Activated CD8-positive, alpha-beta T cell treated with anti-CD3 and anti-CD28 coated beads, Interleukin-2, amount 10 ng/mL, durations not matched to agents 7 days and 5 days (primary cell): Measurements from ENCODE around the gene CDK16. TPM values are rescaled to one million over a fixed set of nuclear protein-coding genes. Genes with fewer than 3 reads are reported as not detected.

Source experiments
- ATAC-seq: fragments of 150-1000 bp; cut with Tn5 transposase; one replicate; pipeline ENCODE4 v1.10.0; 2021; ENCODE audit warnings: moderate library complexity
- CTCF ChIA-PET: fragments of 350-600 bp; sonication (Branson Sonifier 250); formaldehyde crosslinking; loops from one replicate; lab custom pipeline; 2021; ENCODE audit warnings: antibody characterized with exemption; lab: Charles Lee
- POLR2A ChIA-PET: fragments of 350-600 bp; sonication (Branson Sonifier 250); formaldehyde crosslinking; loops from one replicate; lab custom pipeline; 2021; ENCODE audit warnings: antibody characterized with exemption; lab: Charles Lee
- DNase-seq: peaks from one replicate; pipeline ENCODE4 v3.0.0-alpha.2; 2020
- H3K27ac Mint-ChIP-seq: one replicate; pipeline ENCODE4 v1.8.0; 2021; ENCODE audit warnings: mild to moderate bottlenecking, mixed read lengths
- H3K27me3 Mint-ChIP-seq: one replicate; pipeline ENCODE4 v1.8.0; 2021; ENCODE audit warnings: low read depth, mixed read lengths
- H3K36me3 Mint-ChIP-seq: one replicate; pipeline ENCODE4 v1.8.0; 2021; ENCODE audit warnings: low read depth, mixed read lengths
- H3K4me1 Mint-ChIP-seq: one replicate; pipeline ENCODE4 v1.8.0; 2021; ENCODE audit warnings: low read depth, mixed read lengths
- H3K4me3 Mint-ChIP-seq: one replicate; pipeline ENCODE4 v1.8.0; 2021; ENCODE audit warnings: mild to moderate bottlenecking, mixed read lengths
- H3K9me3 Mint-ChIP-seq: one replicate; pipeline ENCODE4 v1.8.0; 2022; ENCODE audit warnings: mixed read lengths; ENCODE audit not compliant: insufficient read depth
- total RNA-seq, 2 experiments: library from RNA; stranded (reverse); gene quantifications; one replicate each; pipeline ENCODE4 v1.2.3, GENCODE V29; 2021

Gene CDK16
- total RNA-seq, 2 experiments from 2014 or later, result 64.3 to 74.7 TPM

- ATAC-seq (no peak), DNase-seq (no peak)
- no peaks in the 10 kb centered on the region for H3K9me3 Mint-ChIP-seq
- POLR2A ChIA-PET, result no interaction called here
- no peak overlapping the region for H3K4me3 Mint-ChIP-seq
- no peaks in the 10 kb centered on the region for H3K4me1 Mint-ChIP-seq
- no peaks in the 10 kb centered on the region for H3K36me3 Mint-ChIP-seq
- CTCF ChIA-PET, result no interaction called here
- no peaks in the 10 kb centered on the region for H3K27me3 Mint-ChIP-seq
- no peak overlapping the region for H3K27ac Mint-ChIP-seq
Measured at GRCh38 chrX:47278691-47279090, 60.2 kb downstream of the CDK16 start.

Other genes starting within 250 kb of the CDK16 start
- not detected for gene RGN, start 140.2 kb upstream of the CDK16 start, total RNA-seq
- gene NDUFB11, start 74.0 kb upstream of the CDK16 start, total RNA-seq, result 100 to 1,000 TPM in 1 of 2 experiments, 10 to 100 TPM in 1; 92.9 to 103 TPM
- 10 to 100 TPM; 62.2 to 64.1 TPM for gene RBM10, start 73.5 kb upstream of the CDK16 start, total RNA-seq
- gene UBA1, start 24.9 kb upstream of the CDK16 start, total RNA-seq, result 100 to 1,000 TPM; 186 to 189 TPM
- 10 to 100 TPM; 55.3 to 60.9 TPM for gene USP11, start 14.3 kb downstream of the CDK16 start, total RNA-seq
- gene ZNF157, start 151.9 kb downstream of the CDK16 start, total RNA-seq, result under 1 TPM; 0.32 to 0.34 TPM